Activated CD4-positive, alpha-beta T cell treated with anti-CD3 and anti-CD28 coated beads for 1 hour (primary cell): Measurements from ENCODE around the gene RNF135.
A peak's percentile ranks its signal among the peaks of the same experiment; 100 is the strongest.
"Not testable (repeated sequence)": the region's sequence is repeated elsewhere in the genome, so short reads cannot be mapped to it uniquely, and the experiment has no call there.

Experiments
- DNase-seq: peaks from one replicate; pipeline ENCODE4 v3.0.0-alpha.2; 2020

The RNF135 gene

GRCh38 chr17:31004160-31004559, 33.3 kb downstream of the RNF135 start:
- DNase-seq: no peak

GRCh38 chr17:31007695-31008373, 37.0 kb downstream of the RNF135 start:
- DNase-seq: no peak

GRCh38 chr17:31008374-31009041, 37.7 kb downstream of the RNF135 start:
- DNase-seq: peak; percentile 29

GRCh38 chr17:31009042-31009702, 38.3 kb downstream of the RNF135 start:
- not testable (repeated sequence) for DNase-seq

- DNase-seq: not testable (repeated sequence)
Observed at GRCh38 chr17:31010014-31010413, 39.2 kb downstream of the RNF135 start.

DNA sequence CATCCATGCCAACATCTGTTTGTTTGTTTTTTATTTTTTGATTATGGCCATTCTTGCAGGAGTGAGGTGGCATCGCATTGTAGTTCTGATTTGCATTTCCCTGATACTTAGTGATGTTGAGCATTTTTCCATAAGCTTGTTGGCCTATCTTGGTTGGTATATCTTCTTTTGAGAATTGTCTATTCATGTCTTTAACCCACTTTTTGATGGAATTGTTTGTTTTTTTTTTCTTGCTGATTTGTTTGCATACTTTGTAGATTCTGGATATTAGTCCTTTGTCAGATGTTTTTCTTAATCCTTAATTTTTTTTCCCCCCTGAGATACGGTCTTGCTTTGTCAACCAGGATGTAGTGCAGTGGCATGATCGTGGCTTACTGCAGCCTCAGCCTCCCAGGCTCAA, 43.0 kb downstream of the RNF135 start:
- DNase-seq: no peak

- no peak for DNase-seq
Observed at GRCh38 chr17:31015639-31016038, 44.8 kb downstream of the RNF135 start.

DNA sequence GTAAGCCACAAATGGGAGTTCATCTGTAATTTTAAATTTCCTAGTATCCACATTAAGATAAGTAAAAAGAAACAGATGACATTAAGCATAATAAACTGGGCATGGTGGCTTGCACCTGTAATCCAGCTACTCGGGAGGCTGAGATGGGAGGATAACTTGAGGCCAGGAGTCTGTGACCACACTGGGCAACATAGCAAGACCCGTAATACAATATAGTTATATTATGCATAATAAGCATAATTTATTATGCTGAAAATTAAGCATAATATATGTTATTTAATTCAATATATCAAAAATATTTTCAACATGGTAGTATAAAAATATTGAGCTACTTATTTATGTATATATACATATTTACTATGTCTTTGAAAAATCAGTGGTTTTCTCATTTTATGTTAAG, 48.2 kb downstream of the RNF135 start:
- no peak for DNase-seq

GRCh38 chr17:31023171-31023570, 52.3 kb downstream of the RNF135 start:
- DNase-seq: not testable (repeated sequence)

GRCh38 chr17:31031841-31032240, 61.0 kb downstream of the RNF135 start:
- no peak for DNase-seq

DNA sequence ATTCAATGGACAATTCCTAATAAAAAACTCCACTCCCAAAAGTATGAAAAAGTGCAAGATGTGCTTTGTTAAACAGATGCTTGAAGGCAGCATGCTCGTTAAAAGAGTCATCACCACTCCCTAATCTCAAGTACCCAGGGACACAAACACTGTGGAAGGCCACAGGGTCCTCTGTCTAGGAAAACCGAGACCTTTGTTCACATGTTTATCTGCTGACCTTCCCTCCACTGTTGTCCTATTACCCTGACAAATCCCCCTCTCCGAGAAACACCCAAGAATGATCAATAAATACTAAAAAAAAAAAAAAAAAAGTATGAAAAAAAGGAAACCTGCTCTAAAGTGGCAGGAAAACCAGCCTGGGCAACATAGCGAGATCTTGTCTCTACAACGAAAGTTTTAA, 64.8 kb downstream of the RNF135 start:
- DNase-seq: not testable (repeated sequence)

DNA sequence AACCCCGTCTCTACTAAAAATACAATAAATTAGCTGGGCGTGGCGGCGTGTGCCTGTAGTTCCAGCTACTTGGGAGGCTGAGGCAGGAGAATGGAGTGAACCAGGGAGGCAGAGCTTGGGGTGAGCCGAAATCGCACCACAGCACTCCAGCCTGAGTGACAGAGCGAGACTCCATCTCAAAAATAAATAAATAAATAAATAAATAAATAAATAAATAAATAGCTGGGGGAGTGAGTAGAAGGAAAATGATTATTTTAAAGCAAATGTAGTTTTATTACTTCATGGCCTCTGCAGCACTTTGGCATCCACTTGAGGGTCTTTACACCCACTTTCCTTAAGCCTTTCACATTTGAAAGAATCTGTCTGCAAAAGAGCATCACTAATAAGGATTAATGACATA, 70.0 kb downstream of the RNF135 start:
- not testable (repeated sequence) for DNase-seq

DNA sequence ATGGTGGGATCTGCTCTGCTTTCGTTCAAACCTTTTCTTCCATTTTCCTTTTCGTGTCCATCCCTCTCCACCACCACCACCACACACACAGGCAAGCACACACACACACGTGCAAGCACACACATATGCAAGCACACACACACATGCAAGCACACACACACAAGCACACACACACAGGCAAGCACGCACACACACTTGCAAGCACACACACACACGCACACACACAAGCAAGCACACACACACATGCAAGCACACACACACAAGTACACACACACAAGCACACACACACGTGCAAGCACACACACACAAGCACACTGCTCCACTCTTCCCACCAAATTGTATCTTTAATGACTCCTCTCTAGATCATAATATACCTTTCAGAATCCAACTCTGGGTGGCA, 71.5 kb downstream of the RNF135 start:
- not testable (repeated sequence) for DNase-seq

GRCh38 chr17:31046856-31047425, 76.1 kb downstream of the RNF135 start:
- not testable (repeated sequence) for DNase-seq

DNA sequence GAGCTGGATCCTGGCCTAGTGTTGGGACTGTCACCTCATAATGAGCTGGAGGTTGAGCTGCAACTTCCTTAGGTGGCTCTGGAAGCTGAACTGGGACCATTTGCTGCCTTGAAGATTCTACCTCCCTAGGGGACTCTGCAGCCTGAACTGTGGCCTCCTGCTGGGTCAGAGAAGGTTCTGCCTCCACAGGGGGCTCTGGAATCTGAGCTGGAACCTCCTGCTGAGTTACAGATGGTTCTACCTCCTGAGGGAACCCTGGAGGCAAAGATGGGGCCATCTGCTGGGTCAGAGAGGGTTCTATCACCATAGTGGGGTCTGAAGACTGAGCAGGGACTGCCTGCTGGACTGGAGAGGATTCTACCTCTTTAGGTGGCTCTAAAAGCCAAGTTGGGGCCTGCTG, 77.3 kb downstream of the RNF135 start:
- no peak for DNase-seq

GRCh38 chr17:31048780-31049179, 77.9 kb downstream of the RNF135 start:
- DNase-seq: no peak
